ENCODE data around the gene OCIAD1.
"Not testable (repeated sequence)": the region's sequence is repeated elsewhere in the genome, so short reads cannot be mapped to it uniquely, and the experiment has no call there.

The OCIAD1 gene

GRCh38 chr4:48821431-48821830 lies 9.5 kb upstream of the OCIAD1 start:
- not testable (repeated sequence) for DNase-seq

GRCh38 chr4:48827622-48828021 lies 3.3 kb upstream of the OCIAD1 start:
- no peak for DNase-seq

- no peak for DNase-seq
Observed at GRCh38 chr4:48831532-48832030, 693 bp downstream of the OCIAD1 start.

GRCh38 chr4:48832571-48832970 lies 1.7 kb downstream of the OCIAD1 start:
- no peak for DNase-seq

- no peak for DNase-seq
Observed at GRCh38 chr4:48836658-48837057, 5.8 kb downstream of the OCIAD1 start.

GRCh38 chr4:48841045-48841827 lies 10.3 kb downstream of the OCIAD1 start:
- DNase-seq = no peak

GRCh38 chr4:48844843-48845242 lies 14.0 kb downstream of the OCIAD1 start:
- no peak for DNase-seq

GRCh38 chr4:48848799-48849198 lies 17.9 kb downstream of the OCIAD1 start:
- not testable (repeated sequence) for DNase-seq

- DNase-seq = no peak
Observed at GRCh38 chr4:48851651-48852050, 20.8 kb downstream of the OCIAD1 start.

GRCh38 chr4:48853604-48854394 lies 22.9 kb downstream of the OCIAD1 start:
- DNase-seq = no peak

GRCh38 chr4:48854395-48854683 lies 23.5 kb downstream of the OCIAD1 start:
- no peak for DNase-seq

GRCh38 chr4:48854982-48855381 lies 24.1 kb downstream of the OCIAD1 start:
- DNase-seq = no peak

GRCh38 chr4:48858130-48858529 lies 27.2 kb downstream of the OCIAD1 start:
- no peak for DNase-seq

- DNase-seq = no peak
Observed at GRCh38 chr4:48862038-48862437, 31.1 kb downstream of the OCIAD1 start.

- DNase-seq = no peak
Observed at GRCh38 chr4:48862661-48863060, 31.8 kb downstream of the OCIAD1 start.

- no peak for DNase-seq
Observed at GRCh38 chr4:48863728-48864127, 32.8 kb downstream of the OCIAD1 start.

GRCh38 chr4:48864696-48865095 lies 33.8 kb downstream of the OCIAD1 start:
- not testable (repeated sequence) for DNase-seq

- no peak for DNase-seq
Observed at GRCh38 chr4:48877827-48878535, 47.1 kb downstream of the OCIAD1 start.

GRCh38 chr4:48879561-48880442 lies 48.9 kb downstream of the OCIAD1 start:
- no peak for DNase-seq

- not testable (repeated sequence) for DNase-seq
Observed at GRCh38 chr4:48881646-48882045, 50.8 kb downstream of the OCIAD1 start.

GRCh38 chr4:48889750-48890149 lies 58.9 kb downstream of the OCIAD1 start:
- DNase-seq = not testable (repeated sequence)

GRCh38 chr4:48891028-48891619 lies 60.2 kb downstream of the OCIAD1 start:
- DNase-seq = no peak
